ENCODE results near the gene KCNAB1. TPM values are rescaled to one million over a fixed set of nuclear protein-coding genes. Genes with fewer than 3 reads are reported as not detected.
A peak's percentile ranks its signal among the peaks of the same experiment; 100 is the strongest.

The KCNAB1 gene
- total and polyA plus RNA-seq, 8 donors, result 0.76 to 4.9 (median 3.2) TPM

- Histone ChIP-seq H3K27ac (peak overlapping the region in 1 of 4 donors; percentile 8), H3K36me3 (peaks cover 0 to 19% (median 0%) of the 10 kb centered on the region in 3 donors), H3K27me3 (no peaks in the 10 kb centered on the region), H3K4me1 (peaks cover 22 to 42% (median 38%) of the 10 kb centered on the region in 3 donors), H3K4me3 (peak overlapping the region in 3 of 4 donors; percentile 50 to 83 (median 70)), H3K9me3 (no peaks in the 10 kb centered on the region)
- WGBS, 2 donors, result 36 to 42% methylated on average over 2 of the region's 2 CpGs
- no peak for DNase-seq
- FAIRE-seq, result no peak
- ATAC-seq, result no peak
- TF ChIP-seq CTCF (IDR thresholded peaks at IDR 0.05), result no peak
- intact Hi-C loops (cut with DNase I), result loop anchor here in 1 of 3 donors (10.0 kb wide), 1 partner anchor 122 kb away; the partner anchor contains the start of gene TIPARP
Observed at GRCh38 chr3:156552973-156553372, 432.6 kb downstream of the KCNAB1 start.

- ATAC-seq (peak; percentile 28 to 64 (median 52)), FAIRE-seq (no peak), DNase-seq (peak in 2 of 6 donors; percentile 33 to 52)
- Histone ChIP-seq H3K4me3 (peak overlapping the region; percentile 50 to 83 (median 76)), H3K4me1 (peaks cover 16 to 42% (median 40%) of the 10 kb centered on the region in 3 donors), H3K36me3 (peaks cover 0 to 10% (median 0%) of the 10 kb centered on the region in 3 donors), H3K27me3 (no peaks in the 10 kb centered on the region), H3K27ac (peak overlapping the region; percentile 67 to 94 (median 76)), H3K9me3 (no peaks in the 10 kb centered on the region)
- no peak for TF ChIP-seq CTCF (IDR thresholded peaks at IDR 0.05)
- intact Hi-C loops (cut with DNase I), result loop anchor here in 1 of 3 donors (10.0 kb wide), 1 partner anchor 121 kb away; the partner anchor contains the start of gene TIPARP
- whole genome bisulfite sequencing, 2 donors, result 10 to 11% methylated on average over 11 of the region's 11 CpGs
Observed at GRCh38 chr3:156553705-156554356, 433.5 kb downstream of the KCNAB1 start.

DNA sequence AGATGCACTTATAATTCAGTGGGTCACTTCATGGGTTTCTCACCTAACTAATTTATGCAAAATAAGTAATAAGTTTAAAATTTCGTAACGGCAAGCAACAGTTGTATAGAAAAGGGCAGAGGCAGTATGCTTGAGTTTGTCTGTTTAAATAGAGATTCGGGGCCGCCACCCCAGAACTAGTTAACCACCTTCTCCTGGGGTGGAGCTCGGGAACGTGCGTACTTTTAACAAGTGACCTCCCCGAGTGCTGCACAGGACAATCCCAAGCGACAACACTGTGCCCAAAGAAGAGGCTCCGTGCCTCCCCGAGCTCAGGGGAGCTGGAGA, 434.1 kb downstream of the KCNAB1 start:
- FAIRE-seq (no peak), DNase-seq (no peak), ATAC-seq (peak in 2 of 4 donors; percentile 27 to 36)
- peak overlapping the region; percentile 67 to 94 (median 76) for H3K27ac ChIP-seq
- H3K4me3 ChIP-seq, result peak overlapping the region; percentile 50 to 83 (median 76)
- H3K27me3 ChIP-seq, result no peaks in the 10 kb centered on the region
- intact Hi-C loops (cut with DNase I), result loop anchor here in 1 of 3 donors (10.0 kb wide), 1 partner anchor 120 kb away; the partner anchor contains the start of gene TIPARP
- 0% methylated on average over 11 of the region's 11 CpGs for WGBS, 2 donors
- no peaks in the 10 kb centered on the region for H3K9me3 ChIP-seq
- no peak for TF ChIP-seq CTCF (IDR thresholded peaks at IDR 0.05)
- H3K4me1 ChIP-seq, result peaks cover 21 to 42% (median 41%) of the 10 kb centered on the region in 3 donors
- peaks cover 0 to 5% (median 0%) of the 10 kb centered on the region in 3 donors for H3K36me3 ChIP-seq

DNA sequence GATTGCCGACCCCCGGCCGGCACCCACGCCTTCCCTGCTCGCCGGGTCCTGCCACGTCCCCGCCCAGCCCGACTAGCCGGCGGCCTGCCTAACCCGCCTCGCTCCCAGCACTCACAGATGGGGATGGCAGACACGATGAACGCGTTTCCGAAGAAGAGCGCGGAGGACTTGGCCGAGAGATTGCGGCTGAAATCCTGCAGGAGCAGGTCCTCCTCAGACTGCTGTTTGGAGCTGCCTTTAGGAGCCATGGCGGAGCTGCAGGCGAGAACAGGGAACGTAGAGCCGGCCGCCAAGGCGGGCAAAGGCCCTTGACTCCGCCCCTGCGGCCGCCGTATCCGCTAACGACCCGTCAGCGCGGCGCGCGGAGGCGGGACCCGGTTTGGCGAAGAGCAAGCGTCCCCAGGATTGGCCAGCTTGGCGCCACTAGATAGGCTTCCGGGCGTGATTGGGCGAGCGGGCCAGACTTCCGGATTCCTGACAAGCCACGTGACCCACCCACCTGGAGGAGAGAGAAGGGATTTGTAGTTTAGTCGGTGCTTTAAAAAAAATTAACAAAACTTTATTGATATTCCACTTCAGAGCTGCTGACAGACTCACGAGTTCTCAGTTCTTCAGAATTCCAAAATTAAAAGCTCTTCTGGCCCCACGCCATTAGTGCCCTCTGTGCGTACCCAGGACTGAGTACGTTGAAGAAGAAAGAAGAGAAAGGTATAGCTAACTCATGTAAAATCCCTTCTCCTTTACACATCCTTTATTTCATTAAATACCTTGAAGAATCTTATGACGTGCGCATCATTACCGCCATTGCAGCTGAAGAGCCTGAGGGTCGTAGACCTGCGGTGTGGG, 434.7 kb downstream of the KCNAB1 start, which contains the start of gene SSR3:
Gene SSR3, minus strand, starts transcription at position 276 of the 846 bp plus-strand sequence. Its CDS starts 28 bp downstream, at position 248.
- Histone ChIP-seq H3K4me1 (peaks cover 21 to 42% (median 37%) of the 10 kb centered on the region in 3 donors), H3K27ac (peak within 1 kb of the TSS; percentile 67 to 94 (median 76)), H3K9me3 (no peaks in the 10 kb centered on the region), H3K4me3 (peak within 1 kb of the TSS; percentile 50 to 83 (median 76)), H3K27me3 (no peaks in the 10 kb centered on the region), H3K36me3 (peaks cover 0 to 5% (median 0%) of the 10 kb centered on the region in 3 donors)
- 4% methylated on average over 60 of the region's 60 CpGs for WGBS, 2 donors
- DNase-seq, result peak; percentile 99
- intact Hi-C loops (cut with DNase I), result loop anchor here in 1 of 3 donors (10.0 kb wide), 1 partner anchor 120 kb away; the partner anchor contains the start of gene TIPARP
- TF ChIP-seq CTCF (IDR thresholded peaks at IDR 0.05), result peak in 2 of 4 donors; percentile 10 to 40
- ATAC-seq, result peak; percentile 97 to 99 (median 98)
- peak; percentile 95 for FAIRE-seq

All from pancreas (tissue), 10 donors.